IPS-18c (cell line): Measurements from ENCODE around the gene SCN2A.

Experiments used
- H3K4me3 ChIP-seq: 2 replicates; pipeline ENCODE4 v1.7.0; 2013; ENCODE audit warnings: low read depth, mild to moderate bottlenecking, low read length, moderate library complexity; ENCODE audit not compliant: insufficient read depth
- H3K9me3 ChIP-seq: one replicate; pipeline ENCODE4 v1.6.1; 2013; ENCODE audit warnings: mild to moderate bottlenecking, low read length, moderate library complexity; ENCODE audit not compliant: control insufficient read depth, insufficient read depth

The SCN2A gene

GRCh38 chr2:165239230-165239629 lies at the start of gene SCN2A:
Gene SCN2A (plus strand): TSS chr2:165239414. CDS start chr2:165295824, 56,410 bp downstream.
- Histone ChIP-seq H3K9me3 (no peaks in the 10 kb centered on the region), H3K4me3 (no peak within 1 kb of the TSS)

- Histone ChIP-seq H3K9me3 (no peaks in the 10 kb centered on the region), H3K4me3 (no peak overlapping the region)
These were observed 48.0 kb upstream of the SCN2A start for GRCh38 chr2:165191096-165191728.

GRCh38 chr2:165192729-165193128 lies 46.5 kb upstream of the SCN2A start:
- no peak overlapping the region for H3K4me3 ChIP-seq
- no peaks in the 10 kb centered on the region for H3K9me3 ChIP-seq

GRCh38 chr2:165193178-165193777 lies 45.9 kb upstream of the SCN2A start:
- H3K4me3 ChIP-seq, result no peak overlapping the region
- no peaks in the 10 kb centered on the region for H3K9me3 ChIP-seq

- Histone ChIP-seq H3K4me3 (no peak overlapping the region), H3K9me3 (no peaks in the 10 kb centered on the region)
These were observed 42.8 kb upstream of the SCN2A start for GRCh38 chr2:165196411-165196810.

- Histone ChIP-seq H3K9me3 (no peaks in the 10 kb centered on the region), H3K4me3 (no peak overlapping the region)
These were observed 41.9 kb upstream of the SCN2A start for GRCh38 chr2:165197346-165197745.

GRCh38 chr2:165198181-165198580 lies 41.0 kb upstream of the SCN2A start:
- H3K4me3 ChIP-seq, result no peak overlapping the region

GRCh38 chr2:165202239-165202638 lies 37.0 kb upstream of the SCN2A start:
- no peak overlapping the region for H3K4me3 ChIP-seq

More at GRCh38 chr2:165198181-165198580, 41.0 kb upstream of the SCN2A start:
- no peaks in the 10 kb centered on the region for H3K9me3 ChIP-seq

GRCh38 chr2:165203689-165204559 lies 35.3 kb upstream of the SCN2A start, which contains the start of gene SCN3A:
Gene SCN3A (minus strand): TSS chr2:165204050. CDS start chr2:165176394, 27,656 bp downstream.
- no peak within 1 kb of the TSS for H3K4me3 ChIP-seq
- H3K9me3 ChIP-seq, result no peaks in the 10 kb centered on the region

More at GRCh38 chr2:165202239-165202638, 37.0 kb upstream of the SCN2A start:
- no peaks in the 10 kb centered on the region for H3K9me3 ChIP-seq

- Histone ChIP-seq H3K9me3 (no peaks in the 10 kb centered on the region), H3K4me3 (no peak overlapping the region)
These were observed 33.3 kb upstream of the SCN2A start for GRCh38 chr2:165205865-165206264.

- no peak overlapping the region for H3K4me3 ChIP-seq
- no peaks in the 10 kb centered on the region for H3K9me3 ChIP-seq
These were observed 31.1 kb upstream of the SCN2A start for GRCh38 chr2:165208094-165208493.

GRCh38 chr2:165214093-165214492 lies 25.1 kb upstream of the SCN2A start:
- H3K4me3 ChIP-seq, result no peak overlapping the region
- H3K9me3 ChIP-seq, result no peaks in the 10 kb centered on the region

- H3K4me3 ChIP-seq, result no peak overlapping the region
- H3K9me3 ChIP-seq, result no peaks in the 10 kb centered on the region
These were observed 19.7 kb upstream of the SCN2A start for GRCh38 chr2:165219481-165219880.

- Histone ChIP-seq H3K9me3 (peaks cover 5% of the 10 kb centered on the region), H3K4me3 (no peak overlapping the region)
These were observed 14.3 kb upstream of the SCN2A start for GRCh38 chr2:165224941-165225340.

- Histone ChIP-seq H3K9me3 (peaks cover 5% of the 10 kb centered on the region), H3K4me3 (no peak overlapping the region)
These were observed 11.6 kb upstream of the SCN2A start for GRCh38 chr2:165227571-165227970.

- Histone ChIP-seq H3K9me3 (no peaks in the 10 kb centered on the region), H3K4me3 (no peak overlapping the region)
These were observed 2.2 kb upstream of the SCN2A start for GRCh38 chr2:165237056-165237455.

GRCh38 chr2:165238295-165238694 lies 919 bp upstream of the SCN2A start:
- H3K4me3 ChIP-seq, result no peak overlapping the region
- no peaks in the 10 kb centered on the region for H3K9me3 ChIP-seq
